Left renal cortex interstitium (tissue), 4 donors: ENCODE measurements around the gene KATNAL2. TPM values are rescaled to one million over a fixed set of nuclear protein-coding genes. Genes with fewer than 3 reads are reported as not detected.

ENCODE experiments used
- DNase-seq, 4 donors: peaks; one replicate each; pipeline ENCODE4 v3.0.0-alpha.2; 2013; ENCODE audit warnings: low read depth in 4 of 4, low spot score in 2 of 4, missing footprints in 1 of 4
- polyA plus RNA-seq, 4 donors: library from polyadenylated mRNA; unstranded; fragments of 120-200 nt; gene quantifications; one replicate each; pipeline ENCODE4 v1.2.1, GENCODE V29; 2013; ENCODE audit not compliant: insufficient read length in 4 of 4

Gene KATNAL2
- 10 to 100 TPM in 3 of 4 donors, 1 to 10 TPM in 1; 9.8 to 13.5 (median 11.2) TPM for polyA plus RNA-seq

DNA sequence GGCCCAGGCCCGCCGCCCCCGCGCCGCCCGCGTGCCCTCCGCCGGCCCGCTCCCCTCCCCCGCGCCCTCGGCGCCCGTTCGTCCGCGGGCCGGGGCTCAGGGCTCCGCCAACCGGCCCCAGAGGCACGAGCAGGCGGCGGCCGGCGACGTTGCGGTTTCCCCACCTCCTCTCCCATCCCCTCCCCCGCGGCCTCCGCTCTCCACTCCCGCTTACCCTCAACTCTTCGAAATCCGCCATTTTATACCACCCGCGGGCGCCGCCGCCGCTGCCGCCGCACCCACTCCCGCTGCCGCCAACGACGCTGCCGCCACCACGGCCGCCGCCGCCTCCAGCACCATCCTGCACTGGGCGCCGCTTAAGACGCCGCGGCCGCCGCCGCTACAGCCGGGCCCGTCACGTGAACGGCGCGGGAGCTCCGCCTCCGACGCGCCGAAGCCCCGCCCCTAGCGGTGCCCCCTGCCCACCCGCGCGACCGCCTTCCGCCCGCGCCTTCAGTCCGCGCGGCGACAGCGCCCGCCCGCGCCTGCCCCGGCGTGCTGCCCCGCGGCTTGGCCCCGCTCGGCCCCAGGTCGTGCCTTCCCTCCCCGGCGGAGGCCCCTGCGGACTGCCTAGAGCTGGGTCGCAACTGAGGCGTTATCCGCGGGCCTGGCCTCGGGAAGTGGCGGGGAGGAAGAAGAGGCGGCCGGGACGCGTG, at the start of gene KATNAL2, which contains the start of gene PIAS2:
KATNAL2 (plus strand) TSS at position 495 of the 695 bp plus-strand sequence. CDS start 29,271 bp downstream, outside the sequence.
PIAS2 (minus strand) TSS at position 400 of the 695 bp plus-strand sequence; CDS start at position 238, 162 bp downstream.
- peak in 3 of 4 donors; percentile 46 to 69 (median 65) for DNase-seq

DNA sequence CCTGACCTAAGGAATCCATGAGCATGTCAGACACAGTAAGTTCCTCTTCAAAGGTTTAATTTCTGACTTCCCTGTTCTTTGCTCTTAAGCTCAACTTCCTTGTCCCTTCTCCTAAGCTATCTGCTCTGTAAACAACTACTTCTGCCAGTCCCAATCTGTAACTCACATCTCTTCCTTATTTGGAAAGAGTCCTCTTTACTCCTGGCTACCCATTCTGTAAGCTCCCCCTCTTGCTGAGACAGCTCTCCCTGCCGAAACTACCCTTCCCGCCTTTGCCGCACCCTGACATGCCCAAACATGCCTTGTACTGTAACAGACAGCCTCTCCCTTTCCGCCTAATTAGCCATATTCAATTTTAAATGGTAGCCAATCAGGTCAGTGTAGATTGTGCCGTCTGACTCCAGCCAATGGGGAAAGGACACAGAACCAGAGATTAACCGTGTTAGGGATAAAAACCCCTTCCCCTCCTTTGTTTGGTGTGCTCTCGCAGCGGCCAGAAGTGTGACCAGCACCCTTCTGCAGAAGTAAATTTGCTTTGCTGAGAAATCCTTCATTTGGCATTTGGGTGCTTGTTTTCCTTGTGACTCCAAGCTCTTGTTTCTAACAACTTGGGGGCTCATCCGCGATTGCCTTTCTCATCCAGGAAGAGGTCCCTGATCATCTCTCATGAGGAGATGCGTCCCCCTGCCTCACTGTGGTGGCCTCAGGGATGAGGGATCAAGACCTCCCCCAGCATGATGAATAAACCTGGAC, 49.1 kb upstream of the KATNAL2 start:
- DNase-seq, result no peak

DNA sequence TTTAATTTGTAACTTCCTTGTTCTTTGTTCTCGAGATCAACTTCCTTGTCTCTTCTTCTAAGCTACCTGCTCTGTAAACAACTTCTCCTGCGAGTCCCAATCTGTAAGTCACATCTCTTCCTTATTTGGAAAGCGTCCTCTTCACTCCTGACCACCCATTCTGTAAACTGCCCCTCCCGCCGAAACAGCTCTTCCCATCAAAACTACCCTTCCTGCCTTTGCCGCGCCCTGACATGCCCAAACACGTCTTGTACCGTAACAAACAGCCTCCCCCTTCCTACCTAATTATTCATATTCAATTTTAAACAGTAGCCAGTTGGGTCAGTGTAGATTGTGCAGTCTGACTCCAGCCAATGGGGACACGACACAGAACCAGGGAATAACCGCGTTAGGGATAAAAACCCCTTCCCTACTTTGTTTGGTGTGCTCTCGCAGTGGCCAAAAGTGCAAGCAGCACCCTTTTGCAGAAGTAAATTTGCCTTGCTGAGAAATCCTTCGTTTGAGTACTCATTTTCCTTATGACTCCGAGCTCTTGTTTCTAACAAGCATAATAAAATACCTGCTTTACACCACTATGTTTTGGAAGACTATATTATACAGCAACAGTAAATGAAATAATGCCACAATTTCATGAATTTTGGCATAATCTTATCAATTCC, 39.9 kb upstream of the KATNAL2 start:
- no peak for DNase-seq

DNA sequence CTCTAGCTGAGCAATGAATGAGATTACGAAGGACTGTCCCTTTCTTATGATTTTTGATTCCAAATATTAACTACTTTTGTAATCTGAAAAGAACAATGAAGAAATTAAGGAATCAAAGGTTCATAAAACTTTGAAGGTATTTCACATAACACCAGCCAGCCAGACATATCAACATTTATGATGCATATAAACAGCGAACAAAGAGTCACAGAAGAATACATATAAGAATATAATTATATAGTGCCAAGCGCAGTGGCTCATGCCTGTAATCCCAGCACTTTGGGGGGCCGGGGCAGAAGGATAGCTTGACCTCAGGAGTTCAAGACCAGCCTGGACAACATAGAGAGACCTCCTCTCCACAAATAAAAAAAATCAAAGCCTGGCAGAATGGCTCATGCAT, 34.2 kb upstream of the KATNAL2 start:
- no peak for DNase-seq

DNA sequence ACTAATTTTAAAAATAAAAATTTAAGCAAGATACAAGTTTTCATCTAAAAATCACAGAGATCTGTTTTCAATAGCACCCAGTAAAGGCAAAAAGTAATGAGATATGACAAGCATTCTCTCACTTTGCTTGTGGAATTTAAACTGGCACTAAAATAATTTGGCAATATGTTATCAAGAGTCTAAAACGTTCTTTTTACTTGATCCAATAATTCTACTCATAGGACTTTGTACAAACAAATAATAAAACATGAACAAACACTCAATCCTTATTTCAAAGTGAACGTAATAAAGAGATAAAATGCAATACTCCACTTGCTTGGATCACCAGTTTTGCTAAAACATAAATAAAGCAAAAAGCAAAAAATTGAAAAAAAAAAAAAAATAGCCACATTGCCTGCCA, 30.5 kb upstream of the KATNAL2 start:
- no peak for DNase-seq

DNA sequence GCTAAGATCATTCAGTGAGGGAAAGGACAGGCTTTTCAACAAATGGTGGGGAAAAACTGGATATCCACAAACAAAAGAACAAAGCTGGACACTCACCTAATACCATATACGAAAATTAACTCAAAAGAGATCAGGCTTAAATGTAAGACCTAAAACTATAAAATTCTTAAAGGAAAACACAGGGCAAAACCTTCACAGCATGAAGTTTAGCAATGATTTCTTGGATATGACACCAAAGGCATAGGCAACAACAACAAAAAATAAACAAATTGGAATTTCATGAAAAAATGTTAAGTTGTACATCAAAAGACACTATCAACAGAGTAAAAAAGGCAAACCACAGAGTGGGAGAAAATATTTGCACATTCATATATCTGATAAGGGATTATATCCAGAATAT, 28.4 kb upstream of the KATNAL2 start:
- no peak for DNase-seq

- no peak for DNase-seq
Measured at GRCh38 chr18:46891742-46892214, 25.6 kb upstream of the KATNAL2 start.

- no peak for DNase-seq
Measured at GRCh38 chr18:46892842-46893241, 24.6 kb upstream of the KATNAL2 start.

DNA sequence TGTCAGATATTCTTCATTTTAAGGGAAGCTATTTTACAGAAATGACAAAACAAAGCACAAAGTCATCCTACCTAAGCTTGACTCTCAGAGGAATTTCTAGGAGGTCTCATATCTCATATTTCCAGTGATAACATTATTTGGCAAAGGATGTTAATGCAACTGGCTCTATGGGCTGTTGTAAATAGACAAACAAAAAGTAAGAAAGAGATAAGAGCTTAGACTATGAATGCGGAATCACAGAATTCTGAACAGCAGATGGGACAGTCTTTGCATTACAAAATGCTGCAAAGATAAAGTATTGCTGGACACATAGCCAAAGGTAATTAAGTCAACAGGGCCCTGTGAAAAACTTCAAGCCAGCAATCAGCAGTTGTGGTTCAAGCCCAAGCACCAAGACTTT, 24.0 kb upstream of the KATNAL2 start:
- DNase-seq, result no peak

DNA sequence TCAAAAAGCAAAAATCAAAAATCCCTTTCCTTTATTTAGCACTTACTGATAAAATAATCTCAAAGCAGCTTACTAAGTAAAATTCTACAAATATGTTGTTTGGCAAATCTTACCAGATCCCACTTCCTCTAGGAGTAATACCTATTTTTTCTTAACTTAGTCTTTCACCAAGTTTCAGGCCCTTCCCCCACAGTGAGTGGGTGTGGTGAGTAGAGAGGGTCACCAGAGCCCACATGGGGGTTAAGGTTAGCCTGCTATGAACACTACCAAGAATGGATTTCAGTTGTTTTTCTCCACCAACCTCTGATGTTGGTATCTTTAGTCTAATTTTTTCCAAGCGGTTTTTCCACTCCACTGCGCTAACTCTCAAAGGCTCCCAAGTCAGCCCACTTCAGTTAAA, 23.3 kb upstream of the KATNAL2 start:
- DNase-seq, result no peak

- DNase-seq, result peak in 1 of 4 donors; percentile 8
Measured at GRCh38 chr18:46899274-46899948, 18.0 kb upstream of the KATNAL2 start.

GRCh38 chr18:46903406-46903805, 14.0 kb upstream of the KATNAL2 start:
- DNase-seq, result no peak

DNA sequence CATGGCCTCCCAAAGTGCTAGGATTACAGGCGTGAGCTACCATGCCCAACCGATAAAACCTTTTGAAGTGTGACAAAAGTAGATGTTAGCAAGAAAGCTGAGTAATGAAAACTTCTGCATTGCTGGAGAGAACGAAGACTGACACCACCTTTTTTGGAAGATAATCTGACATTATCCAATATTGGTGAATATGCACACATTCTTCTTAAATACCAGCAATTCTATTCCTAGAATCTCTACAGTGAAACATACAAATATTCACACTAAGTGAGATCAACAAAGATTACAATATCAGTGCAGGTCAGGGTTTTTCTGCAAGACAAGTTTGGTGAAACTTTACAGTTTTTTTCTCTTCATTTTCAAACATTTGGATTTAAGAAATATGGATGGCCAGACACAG, 7.9 kb upstream of the KATNAL2 start:
- no peak for DNase-seq

DNA sequence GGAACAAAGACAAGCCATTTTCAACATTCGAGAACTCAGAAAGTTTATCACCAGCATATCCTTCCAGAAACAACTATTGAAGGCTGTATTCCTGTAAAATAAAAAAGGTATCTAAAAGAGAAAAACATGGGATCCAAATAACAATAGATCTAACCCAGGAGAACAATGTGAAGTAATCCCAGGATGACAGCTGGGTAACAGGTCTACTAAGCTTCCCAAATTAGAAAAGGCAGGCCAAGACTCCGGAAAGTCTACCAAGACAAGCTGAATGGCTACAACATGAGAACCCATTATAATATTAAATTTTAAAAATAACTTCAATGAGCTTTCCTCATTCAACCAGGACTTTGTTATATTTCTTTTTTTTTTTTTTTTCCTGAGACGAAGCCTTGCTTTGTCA, 6.5 kb upstream of the KATNAL2 start:
- DNase-seq, result no peak

DNA sequence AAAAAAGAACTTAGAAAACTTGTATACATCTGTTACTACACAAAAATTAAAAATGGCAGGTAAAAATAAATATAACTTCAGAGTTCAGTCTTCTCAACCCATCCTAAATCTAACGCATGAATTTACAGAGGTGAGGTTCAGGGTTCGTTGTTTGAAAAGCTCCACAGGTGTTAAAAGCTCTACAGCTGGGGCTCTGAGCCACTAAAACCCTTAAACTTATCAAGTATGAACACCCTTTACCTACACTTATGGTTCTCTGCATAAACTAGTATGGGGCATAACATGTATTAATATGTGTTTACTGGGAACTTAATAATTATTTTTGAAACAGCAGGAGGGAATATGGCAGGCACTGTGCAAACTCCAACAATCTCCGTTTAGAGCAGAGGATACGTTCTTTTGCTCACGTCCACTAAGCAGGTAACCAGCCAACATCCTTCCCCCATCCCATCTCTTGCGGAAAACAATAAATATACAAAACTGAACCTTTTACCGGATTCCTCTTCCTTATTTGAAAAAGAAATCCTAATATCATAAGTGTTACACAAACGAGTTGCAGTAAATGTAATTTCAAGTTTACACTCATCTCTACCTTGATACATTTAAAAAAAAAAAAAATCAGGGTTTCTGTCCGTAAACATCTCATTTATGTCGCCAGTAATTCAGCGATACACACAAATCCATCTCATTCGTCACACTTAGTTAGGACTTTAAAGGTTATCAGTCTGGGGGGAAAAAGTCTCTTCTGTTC, 1.4 kb upstream of the KATNAL2 start:
- DNase-seq, result peak in 2 of 4 donors; percentile 3 to 8

GRCh38 chr18:46916551-46917107, 773 bp upstream of the KATNAL2 start:
- DNase-seq, result peak in 3 of 4 donors; percentile 21 to 45 (median 32)

DNA sequence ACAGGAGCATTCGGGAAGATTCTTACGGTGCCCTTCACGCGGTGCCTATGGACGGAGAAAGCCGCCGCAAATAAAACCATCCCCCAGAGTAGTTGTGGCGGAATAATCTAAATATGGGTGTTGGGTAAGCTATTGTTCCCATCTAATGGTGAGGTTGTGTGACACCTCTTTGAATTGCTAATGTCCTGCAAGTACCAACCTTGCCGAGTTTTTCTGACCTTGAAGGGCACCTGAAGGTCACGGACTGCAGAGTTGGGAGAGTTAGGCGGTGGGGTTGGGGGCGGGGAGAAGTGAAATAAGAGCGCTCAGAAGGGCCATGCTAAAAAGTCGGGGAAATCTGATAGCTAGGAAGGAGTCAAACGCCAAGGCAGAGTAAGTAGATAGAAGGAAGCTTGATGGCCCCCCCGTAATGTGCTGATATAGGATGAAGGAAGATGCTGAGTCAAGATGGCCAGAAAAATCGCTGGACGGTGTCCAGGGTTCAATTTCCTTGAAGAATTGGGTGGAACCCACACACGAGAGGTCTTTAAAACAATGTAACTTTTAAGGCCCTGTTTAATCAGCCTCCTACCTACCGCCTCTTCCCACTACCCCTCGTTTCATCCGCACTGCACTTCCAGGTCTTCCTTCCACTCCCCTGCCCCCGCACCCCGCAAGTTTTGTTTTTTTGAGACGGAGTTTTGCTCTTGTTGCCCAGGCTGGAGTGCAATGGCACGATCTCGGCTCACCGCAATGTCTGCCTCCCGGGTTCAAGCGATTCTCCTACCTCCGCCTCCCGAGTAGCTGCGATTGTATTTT, 600 bp downstream of the KATNAL2 start:
- DNase-seq, result peak; percentile 42 to 77 (median 46)

DNA sequence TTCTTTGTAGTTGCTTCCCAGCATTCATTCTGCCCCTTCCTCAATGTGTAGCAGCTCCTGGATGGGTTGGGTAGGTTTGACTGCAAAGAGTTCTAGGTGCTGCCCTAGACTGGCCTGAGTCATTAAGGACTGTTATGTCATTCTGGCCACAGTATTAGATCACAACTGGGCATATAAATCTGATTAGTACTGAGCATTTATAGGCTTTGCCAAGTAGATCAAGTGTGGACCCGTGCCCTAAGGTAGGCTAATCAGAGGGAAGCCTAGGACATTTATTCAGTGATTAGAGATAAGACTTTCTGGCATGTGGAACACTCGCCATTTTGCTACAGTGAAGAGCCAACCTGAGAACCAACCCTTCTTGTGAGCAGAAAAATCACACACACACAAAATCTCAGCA, 2.7 kb downstream of the KATNAL2 start:
- DNase-seq, result no peak

DNA sequence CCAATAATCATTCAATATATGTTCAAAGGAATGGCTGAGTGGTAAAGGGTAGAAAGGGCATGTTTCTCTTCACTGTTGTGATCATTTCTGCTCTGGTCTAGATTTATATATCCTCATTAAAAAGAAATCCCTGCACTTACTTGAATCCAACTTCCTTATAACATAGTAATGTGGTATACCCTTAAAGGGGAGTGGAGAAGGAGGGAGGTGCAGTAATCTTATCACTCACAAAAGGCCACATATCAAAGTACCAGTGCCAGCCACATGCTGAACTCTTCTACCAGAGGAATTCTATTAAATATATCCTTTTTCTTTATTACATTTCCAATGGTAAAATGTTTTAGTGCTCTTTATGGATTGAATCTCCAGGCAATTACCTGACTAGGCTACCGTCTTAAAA, 3.3 kb downstream of the KATNAL2 start:
- DNase-seq, result no peak
